NCI-H1417 treated with DMSO at 0.1 percent for 48 hours (cell line): ENCODE data around the gene CTNND2.
A peak's percentile ranks its signal among the peaks of the same experiment; 100 is the strongest.

ENCODE experiments used
- DNase-seq: peaks from one replicate; lab custom pipeline; 2025; lab: John Stamatoyannopoulos, UW

Gene CTNND2

DNA sequence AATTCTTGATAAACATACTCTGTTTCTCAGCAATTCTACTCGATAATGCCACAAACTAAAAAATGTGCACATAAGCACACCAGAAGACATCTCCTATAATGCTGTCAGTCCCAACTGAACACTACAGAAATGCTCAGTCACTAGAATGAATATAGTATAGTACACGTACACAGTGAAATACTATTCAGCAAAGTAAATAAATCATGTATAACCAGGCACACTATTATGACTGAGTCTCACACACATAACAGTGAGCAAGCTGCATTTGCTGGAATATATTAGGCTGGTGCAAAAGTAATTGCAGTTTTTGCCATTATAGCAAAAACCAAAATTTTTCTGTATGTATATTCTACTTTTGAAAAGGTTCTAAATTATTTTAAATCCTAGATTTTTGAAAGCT, 310.2 kb downstream of the CTNND2 start:
- DNase-seq = no peak

DNA sequence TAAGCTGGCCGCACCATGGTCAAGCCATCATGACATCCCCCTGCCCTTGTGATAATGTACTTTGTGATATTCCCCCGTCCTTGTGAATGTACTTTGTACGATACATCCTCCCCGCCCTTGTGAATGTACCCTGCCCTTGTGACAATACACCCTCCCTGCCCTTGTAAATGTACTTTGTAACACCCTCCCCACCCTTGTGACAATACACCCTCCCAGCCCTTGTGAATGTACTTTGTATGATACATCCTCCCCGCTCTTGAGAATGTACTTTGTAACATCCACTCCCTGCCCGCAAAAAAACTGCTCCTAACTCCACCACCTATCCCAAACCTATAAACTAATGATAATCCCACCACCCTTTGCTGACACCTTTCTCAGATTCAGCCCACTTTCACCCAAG, 313.8 kb downstream of the CTNND2 start:
- no peak for DNase-seq

DNA sequence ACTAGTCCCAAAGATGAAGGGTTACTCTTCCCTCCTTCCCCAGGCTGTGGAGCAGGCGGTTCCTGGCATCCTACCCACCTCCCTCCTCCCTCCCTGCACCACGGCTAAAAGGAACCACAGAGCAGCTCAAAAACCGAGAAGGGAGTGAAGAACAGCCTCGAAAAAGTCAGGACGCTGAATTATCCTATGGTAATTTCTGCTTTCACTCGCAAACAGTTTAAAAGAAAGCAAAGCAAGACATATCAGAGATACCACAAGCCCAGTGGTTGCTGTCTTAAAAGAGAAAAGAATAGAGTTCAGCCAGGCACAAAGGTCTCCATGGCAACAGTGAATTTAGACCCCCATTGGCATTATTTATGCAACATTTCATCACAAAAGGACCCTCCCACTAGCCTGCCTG, 315.4 kb downstream of the CTNND2 start:
- DNase-seq = no peak

DNA sequence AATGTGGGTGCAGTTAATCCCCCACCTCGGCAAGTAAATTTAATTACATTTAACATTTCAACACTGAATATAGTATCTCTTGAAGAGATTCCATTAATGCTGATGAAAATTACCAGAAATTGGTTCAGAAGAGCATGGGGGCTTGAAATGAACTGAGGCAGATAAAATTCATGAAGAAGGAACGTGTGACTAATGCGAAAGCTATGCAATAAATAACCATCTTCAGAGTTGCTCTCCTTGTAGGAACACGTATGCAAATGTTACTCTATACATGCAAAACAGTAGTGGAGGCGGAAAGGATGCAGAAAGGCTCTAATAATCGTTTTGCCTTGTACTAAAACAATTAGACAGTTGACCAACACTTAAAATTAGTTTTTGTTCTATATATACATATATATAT, 320.2 kb downstream of the CTNND2 start:
- DNase-seq = no peak

DNA sequence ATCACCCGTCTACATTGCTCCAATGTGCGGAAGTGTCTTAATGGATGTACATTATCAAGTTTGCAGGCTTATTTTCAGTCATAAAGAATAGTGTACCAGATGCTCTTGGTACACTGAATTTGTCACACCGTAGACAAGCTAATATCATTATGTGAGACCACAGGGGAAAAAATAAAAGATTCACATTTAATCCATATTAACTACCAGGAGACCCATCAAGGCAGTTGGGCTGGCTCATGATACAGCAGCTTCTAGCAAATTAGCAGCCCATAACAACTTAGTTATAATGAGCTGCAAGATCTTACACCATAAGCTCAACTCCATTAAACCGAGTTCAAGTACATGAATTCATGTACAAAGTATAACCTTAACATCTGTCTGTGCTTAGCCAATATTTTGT, 324.9 kb downstream of the CTNND2 start:
- DNase-seq = no peak

DNA sequence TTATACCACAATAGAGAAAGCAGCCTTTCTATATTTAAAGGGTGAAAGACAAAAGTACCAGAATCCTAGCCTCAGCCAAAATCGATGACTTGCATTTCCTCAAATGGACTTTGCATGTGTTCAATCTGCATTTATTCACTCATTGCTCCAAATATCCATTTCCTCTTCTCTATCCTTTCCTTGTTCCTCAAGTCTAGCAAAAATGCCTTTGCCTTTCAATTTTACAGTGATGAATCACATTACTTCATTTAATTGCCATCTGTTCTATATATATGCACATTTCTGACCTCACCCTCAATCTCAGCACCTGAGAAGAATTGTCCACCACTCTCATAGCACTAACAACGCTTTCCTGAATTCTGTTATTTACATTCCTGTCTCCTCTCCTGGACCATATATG, 329.5 kb downstream of the CTNND2 start:
- no peak for DNase-seq

DNA sequence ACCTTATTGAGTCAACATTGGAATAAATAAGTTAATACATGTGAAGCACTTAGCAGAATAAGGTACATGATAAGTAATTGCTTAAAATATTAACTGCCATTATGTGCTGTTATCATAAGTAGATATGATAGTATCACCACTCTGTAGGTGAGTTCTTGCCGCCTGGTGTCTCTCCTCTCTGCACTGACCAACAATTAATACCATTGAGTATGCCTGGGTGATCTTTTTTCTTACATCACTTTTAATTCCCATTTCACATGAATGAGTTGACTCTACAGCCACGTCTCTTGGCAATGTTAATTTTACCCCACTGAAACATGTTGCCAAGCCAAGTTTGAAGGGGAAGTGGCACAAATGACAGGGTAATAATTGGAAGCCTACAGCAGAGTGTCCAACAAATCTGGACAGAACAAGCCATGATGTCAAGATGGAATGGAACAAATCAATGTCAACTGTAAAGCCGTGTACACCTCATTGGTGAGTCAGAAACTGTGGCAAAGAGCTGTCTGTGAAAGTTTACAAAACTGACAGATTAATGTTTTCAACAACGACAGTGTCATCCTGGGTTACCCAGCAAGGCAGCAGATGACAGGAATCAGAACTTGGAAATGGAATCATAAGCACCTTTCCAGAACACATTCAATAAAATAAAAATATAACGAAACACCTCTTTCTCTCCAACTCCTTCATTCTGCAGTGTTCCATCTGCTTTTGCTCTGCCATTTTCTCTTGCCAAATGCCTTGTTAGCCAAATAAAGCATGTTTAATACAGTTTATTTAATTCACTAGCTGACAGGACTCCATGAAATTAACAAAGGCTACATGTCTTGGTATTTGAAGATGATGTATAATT, 330.9 kb downstream of the CTNND2 start:
- no peak for DNase-seq

DNA sequence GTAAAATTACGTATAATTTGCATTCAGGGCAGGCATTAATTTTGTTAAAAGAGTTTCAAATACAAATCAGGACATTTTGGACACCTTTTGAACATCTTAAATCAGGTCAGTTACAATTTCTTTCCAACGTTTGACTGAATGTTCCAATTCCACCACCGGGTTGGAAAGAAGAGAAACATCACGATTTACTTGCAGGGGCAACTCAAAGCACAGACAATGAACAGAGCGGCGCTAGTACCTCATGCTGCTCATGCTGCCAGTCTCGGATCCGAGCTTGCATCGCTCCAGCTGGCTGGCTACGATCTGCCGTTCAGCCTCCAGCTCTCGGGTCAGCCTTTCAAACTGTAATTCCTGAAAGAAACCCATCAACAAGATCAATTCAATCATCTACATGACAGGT, 339.5 kb downstream of the CTNND2 start:
- no peak for DNase-seq

DNA sequence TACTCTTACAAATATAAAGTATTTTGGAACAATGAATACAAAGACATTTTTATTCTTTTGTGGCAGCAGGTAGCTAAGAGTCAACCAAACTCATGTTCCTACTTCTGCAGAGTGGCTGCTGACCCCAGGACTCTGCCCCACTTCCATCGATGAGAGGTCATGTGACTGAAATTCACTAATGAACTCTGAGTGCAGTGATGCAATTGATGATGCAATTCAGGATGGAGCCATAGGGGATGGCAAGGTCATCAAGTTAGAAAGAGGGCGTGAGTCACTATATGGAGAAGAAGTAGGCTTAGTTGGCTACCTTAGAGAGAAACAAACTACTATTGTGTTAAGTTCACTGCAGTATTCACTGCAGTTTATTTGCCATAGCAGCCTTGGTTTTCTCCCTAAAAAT, 340.4 kb downstream of the CTNND2 start:
- DNase-seq = no peak

DNA sequence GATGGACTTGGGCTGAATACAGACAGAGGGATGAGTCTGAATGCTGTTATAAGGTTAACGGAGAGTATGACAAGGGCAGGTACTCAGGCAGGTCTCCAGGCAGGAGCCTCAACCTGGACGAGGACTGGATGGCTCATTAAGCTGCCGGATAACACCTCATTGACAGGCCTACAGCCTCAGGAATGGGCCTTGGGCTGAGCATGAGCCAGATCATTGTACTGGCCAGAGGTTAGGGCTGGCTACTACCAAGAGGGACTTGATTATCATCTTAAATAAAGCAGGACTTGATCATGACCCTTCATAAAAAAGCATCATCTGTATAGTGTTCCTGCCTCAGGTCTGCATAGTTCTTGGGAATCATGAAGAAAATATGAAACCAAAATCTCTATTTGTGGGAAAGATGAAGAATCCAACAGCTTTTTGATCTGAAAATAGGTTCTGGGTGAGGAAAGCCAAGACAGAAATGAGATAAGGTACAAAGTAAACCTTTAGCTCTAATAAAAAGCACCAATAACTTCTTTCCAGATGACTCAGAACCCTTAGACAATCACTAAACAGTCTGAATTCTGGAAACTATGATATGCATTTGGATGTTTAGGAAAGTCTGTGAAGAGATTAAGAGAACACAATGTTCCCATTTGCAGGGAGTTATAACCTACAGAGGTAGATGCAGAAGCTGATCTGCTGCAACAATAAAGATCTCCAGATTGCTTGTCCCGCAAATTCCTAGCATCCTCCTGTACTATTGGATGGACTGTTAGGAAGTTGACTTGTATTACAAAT, 343.1 kb downstream of the CTNND2 start:
- DNase-seq = no peak

DNA sequence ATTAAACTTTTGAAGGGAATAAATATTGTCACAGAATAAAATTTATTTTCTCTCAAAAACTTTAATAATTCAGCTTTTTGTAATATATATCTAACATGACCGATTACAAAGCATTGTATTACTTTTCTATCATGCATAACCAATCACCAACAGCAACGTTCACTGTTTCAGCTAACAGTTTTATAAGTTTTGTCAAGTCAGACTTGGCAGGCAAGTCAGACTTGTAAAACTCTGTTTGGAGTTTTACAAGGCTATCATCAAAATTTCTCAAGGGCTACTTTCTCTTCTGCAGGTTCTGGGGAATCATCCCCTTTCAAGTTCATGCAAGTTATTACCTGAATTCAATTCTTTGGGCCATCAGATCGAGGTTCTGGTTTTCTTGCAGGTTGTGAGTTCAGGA, 347.2 kb downstream of the CTNND2 start:
- no peak for DNase-seq

DNA sequence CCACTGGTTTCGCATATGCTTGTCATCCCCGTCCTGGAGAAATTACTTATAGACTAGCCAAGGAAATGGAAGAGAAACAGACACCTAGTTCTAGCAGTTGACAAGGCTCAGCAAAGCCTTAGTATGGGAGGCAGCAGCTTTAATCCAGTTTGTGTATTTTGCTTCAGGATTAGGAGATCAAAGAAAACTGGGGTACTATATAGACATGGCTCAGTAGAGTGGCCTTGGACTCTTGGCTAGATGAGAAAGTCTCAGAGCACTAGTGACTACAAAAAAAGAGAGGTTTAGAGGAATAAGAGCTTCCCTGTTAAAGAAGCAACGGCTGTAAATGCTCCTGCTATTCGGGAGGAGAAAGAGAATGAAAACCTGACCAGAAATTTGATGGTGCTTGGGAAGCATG, 349.1 kb downstream of the CTNND2 start:
- no peak for DNase-seq

DNA sequence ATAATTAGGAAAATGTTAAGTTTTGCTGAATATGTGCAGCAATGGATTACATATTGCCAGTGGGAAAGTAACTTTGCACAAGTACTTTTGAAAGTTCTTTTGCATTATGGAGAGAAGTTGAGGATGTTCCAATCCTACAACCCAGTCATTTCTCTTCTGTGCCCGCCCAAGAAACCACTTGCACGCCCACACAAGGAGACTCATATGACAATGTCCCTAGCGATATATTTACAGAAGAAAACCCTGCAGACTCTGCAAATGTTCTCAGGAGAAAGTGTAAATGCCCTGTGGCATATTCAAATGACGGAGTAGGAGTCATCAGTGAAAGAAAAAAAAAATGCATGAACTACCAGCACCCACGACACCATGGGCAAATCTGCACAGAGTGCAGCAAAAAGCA, 356.5 kb downstream of the CTNND2 start:
- no peak for DNase-seq

DNA sequence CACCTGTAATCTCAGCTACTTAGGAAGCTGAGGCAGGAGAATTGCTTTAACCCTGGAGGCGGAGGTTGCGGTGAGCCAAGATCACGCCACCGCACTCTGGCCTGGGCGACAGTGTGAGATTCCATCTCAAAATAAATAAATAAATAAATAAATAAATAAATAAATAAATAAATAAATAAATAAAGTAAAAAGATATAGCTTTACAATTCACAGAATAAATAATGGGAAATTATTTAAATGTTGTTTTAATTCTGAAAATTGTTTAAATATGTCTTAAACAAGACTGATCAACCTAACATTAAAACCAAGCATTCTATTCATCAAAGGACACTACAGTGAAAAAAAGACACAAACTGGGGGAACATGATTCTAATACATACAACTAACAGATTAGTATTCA, 357.1 kb downstream of the CTNND2 start:
- DNase-seq = no peak

DNA sequence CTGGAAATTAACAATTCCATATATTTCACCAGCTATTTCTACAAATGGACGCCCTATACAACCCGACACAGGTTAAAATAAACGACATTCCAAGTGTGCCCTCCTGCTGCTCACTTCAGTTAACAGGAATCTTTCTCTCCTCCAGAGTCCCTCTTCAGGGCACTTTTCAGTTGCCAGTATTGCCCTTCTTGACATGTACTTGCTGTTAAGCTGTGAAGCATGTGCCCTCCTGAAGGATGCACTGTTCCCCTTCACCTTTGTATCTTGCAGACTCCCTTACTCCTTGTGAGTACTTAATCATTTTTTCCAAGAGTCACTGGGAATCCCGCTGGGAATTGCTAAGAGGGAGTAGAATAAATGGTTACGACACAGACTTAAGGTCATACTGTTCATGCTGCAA, 364.1 kb downstream of the CTNND2 start:
- no peak for DNase-seq

DNA sequence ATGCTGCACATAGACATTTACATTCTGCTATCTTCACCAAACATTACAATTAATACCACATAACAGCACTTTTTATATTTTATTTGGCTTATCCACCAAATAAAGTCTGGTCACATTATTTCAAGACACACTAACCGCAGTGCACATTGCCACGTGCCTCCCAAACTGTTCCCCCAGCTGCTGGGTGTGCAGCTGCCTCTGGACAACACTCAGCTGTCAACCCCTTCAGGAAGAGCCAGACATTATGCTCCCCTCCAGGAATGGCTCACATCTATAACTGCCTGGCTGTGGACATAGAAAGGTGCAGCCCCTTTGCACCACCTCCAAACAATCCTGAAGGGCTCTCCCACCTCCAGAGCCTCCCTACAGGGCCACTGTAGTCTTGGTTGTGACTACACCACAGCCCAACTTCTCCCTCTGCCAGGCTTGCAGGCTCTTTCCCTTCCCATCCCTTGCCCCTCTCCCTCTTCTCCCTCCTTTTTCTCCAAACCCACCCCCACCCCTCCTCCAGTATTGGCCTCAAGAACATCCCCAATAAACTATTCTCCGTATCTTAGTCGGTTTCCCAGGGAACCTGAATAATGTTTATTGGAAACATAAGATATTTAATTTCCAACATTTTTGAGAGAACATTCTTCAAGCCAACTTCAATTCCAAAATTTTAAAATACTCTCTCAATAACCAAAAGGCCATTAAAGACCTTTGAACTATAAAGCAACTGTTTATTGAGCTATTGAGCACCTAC, 372.3 kb downstream of the CTNND2 start:
- DNase-seq = no peak

DNA sequence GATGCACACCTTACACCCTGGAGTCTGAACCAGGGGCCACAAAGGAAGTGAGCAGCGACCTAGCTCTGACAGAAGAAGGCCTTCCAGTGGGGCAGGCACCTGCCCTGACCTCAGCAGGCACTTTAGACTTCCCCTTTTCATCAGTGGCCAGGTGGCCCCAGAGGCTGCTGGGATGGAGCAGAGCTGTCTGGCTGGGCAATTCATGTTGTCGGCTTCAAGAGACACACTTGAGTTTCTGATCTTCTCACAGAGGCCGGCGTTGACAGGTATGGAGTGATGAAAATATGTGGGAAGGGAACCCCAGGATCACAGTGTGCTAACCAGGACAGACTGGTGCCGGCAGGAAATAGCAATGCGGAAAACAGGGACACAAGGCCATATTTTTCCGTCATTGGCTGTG, 375.5 kb downstream of the CTNND2 start:
- DNase-seq = no peak

DNA sequence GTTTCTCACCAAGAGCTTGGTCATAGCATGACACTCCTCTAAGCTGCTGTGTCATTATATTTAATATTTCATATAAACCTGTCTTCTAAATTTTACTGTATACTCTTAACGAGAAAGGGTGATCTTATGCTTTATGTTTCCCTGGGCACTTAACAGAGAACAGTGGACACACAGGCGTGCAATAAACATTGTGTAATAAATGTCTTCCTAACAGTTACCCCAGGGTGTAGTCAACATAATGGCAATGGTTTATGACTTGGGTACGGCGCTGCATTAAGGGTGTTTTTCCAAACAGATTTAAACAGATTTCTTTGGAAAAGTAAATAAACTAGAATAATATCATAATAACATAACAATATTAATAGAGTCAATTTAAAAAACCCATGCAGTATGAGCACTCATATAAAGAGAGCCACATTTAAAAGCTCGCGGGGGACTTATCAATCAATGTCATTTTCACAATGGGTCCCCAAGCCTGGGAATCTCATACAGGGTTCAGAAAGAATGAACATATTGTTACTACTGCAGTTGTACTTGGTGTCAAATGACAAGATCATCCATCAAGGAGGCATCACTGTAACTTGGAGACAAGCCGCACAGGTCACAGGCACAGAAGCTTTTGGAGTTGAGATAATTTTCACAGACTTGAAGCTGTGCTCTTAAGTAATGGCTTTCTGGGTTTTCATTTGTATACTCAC, 376.4 kb downstream of the CTNND2 start:
- DNase-seq = peak; percentile 85

DNA sequence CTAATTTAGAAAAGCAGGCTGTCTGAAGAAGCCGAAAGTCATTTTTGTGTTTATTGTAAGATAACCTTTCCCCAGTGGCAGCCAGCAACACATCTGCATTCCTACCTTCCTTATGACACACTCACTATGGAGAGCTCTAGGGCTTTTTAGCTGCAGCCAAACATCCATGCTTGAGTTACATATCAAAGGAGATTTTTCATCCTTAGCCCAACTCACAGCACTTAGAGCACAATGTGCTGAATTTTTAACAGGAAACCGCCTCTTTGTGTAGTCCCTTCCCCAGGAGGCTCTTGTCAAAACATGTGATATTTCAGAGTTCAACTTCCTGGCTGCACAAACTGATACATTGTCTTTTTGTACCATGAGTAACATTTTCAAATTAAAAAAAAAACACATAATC, 379.2 kb downstream of the CTNND2 start:
- DNase-seq = no peak

DNA sequence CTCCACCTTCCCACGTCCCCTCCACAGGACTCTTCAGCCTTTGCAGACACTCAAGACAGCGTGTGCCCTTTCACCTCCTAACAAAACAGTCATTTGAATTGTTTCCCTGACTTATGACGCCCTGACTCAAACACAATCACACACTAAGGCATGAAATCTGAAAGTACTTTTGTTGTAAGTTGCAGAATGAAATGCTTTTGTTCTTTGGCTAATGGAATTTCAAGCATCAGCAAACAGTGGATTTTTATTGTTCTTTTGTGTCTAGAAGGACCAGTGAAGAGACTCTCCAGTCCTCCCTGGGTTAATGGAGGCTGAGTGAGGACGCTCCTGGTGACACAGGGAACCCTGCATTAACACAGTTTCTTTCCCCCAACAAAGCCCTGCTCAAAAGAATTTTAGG, 380.1 kb downstream of the CTNND2 start:
- no peak for DNase-seq

DNA sequence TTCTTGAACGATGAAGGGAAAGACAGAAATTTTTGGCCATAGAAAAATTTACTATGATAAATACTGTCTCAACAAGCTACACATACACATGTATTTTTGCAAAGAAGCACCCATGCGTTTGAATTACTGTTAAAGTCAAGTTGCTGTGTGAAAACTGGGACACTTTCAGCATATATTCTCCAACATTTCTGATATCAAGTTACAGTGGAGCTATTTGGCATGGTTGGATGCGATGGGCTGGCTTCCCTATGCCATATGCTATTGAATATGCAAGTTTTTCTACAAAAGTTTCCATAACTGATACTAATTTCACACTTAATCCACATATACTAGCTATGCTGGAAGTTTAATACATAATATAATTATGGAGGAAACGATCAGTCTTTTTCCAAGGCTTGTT, 381.4 kb downstream of the CTNND2 start:
- DNase-seq = no peak

DNA sequence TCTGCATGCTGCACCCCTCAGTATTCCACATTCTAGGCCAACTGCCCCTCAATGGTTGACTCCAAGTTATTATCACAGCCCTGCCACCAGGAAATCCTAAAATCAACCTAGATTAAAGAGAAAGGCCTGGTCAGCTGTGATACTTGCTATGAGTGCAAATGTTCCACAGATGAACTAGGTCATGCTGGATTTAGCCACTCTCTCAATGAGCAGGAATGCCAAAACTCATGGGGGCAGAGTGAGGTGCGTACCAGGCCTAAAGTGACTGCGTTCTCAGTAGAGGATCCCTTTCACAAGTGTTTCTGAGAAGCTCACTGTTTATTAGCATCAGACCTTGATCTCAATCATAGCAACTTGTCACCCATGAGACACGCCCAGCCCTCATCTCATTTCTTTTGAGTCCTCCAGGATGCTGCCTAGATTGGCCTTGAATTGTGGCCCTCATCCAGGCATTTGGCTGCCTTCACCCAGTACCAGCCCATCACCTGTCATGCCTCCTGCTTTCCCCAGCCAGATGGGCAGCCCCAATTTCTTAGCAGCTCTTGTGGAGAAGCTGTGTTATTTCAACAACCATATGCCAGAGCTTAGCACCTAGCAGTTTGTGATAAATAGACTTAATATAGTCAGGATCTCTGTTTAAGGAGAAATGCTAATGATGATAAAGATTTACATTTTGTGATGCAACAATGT, 383.9 kb downstream of the CTNND2 start:
- DNase-seq = no peak
